GM18951 (cell line): ENCODE measurements around the gene ADGRV1.
"Not testable (repeated sequence)": the region's sequence is repeated elsewhere in the genome, so short reads cannot be mapped to it uniquely, and the experiment has no call there.

Source experiments
- POLR2A ChIP-seq: IDR thresholded peaks from 4 replicates; pipeline ENCODE4 v1.6.1; 2011; ENCODE audit warnings: mild to moderate bottlenecking; ENCODE audit not compliant: insufficient read length, insufficient read depth; ENCODE audit errors: extremely low read depth
- in situ Hi-C: fragments of 300-500 bp; cut with MboI; formaldehyde crosslinking; loops from one replicate; pipeline ENCODE4 v1.12.0; 2022; ENCODE audit warnings: low sequenced_read_pairs, mixed read lengths, inconsistent platforms; ENCODE audit not compliant: unreplicated experiment

ADGRV1 gene

GRCh38 chr5:90557871-90558270 is 726 bp upstream of the ADGRV1 start:
- in situ Hi-C loops: no loop called here
- TF ChIP-seq POLR2A: no peak

GRCh38 chr5:90560771-90561170 is 2.2 kb downstream of the ADGRV1 start:
- no peak for TF ChIP-seq POLR2A
- in situ Hi-C loops: no loop called here

- TF ChIP-seq POLR2A: no peak
- in situ Hi-C loops: no loop called here
These were observed 3.2 kb downstream of the ADGRV1 start for GRCh38 chr5:90561766-90562165.

DNA sequence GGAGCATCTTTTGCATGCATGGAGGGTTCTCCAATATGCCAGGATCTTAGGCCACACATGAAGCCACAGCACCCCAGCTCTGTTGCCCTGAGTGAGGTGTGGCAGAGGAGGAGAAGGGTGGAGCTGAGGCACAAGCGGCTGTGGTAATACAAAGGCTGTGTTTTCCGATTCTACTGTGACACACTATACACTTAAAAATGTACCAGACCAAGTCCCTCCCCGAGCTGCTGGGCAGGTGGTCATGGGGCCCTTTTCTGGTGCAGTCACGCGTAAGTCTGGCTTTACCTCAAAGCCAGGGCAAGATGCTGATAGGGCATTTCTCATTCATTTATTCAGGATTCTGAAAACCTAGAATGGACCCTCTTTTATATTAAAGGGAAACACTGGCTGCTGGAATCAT is 3.7 kb downstream of the ADGRV1 start:
- no peak for TF ChIP-seq POLR2A
- in situ Hi-C loops: no loop called here

GRCh38 chr5:90563108-90563507 is 4.5 kb downstream of the ADGRV1 start:
- in situ Hi-C loops: no loop called here
- no peak for TF ChIP-seq POLR2A

GRCh38 chr5:90565491-90565890 is 6.9 kb downstream of the ADGRV1 start:
- in situ Hi-C loops: no loop called here
- no peak for TF ChIP-seq POLR2A

DNA sequence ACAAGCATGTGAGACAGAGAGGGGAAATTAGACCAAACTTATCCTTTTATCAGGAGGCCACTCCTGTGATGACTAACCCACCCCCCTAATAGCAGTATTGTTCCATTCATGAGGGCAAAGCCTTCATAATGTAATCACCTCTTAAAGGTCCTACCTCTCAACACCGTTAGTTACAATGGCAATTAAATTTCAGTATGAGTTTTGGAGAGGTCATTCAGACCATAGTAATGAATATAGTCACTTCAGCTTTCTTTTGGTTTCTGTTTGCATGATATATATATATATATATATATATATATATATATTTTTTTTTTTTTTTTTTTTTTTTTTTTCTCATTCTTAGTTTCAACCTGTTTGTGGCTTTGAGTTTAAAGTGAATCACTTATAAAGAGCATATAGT is 10.5 kb downstream of the ADGRV1 start:
- in situ Hi-C loops: no loop called here
- no peak for TF ChIP-seq POLR2A

GRCh38 chr5:90570034-90570433 is 11.4 kb downstream of the ADGRV1 start:
- no peak for TF ChIP-seq POLR2A
- in situ Hi-C loops: no loop called here

DNA sequence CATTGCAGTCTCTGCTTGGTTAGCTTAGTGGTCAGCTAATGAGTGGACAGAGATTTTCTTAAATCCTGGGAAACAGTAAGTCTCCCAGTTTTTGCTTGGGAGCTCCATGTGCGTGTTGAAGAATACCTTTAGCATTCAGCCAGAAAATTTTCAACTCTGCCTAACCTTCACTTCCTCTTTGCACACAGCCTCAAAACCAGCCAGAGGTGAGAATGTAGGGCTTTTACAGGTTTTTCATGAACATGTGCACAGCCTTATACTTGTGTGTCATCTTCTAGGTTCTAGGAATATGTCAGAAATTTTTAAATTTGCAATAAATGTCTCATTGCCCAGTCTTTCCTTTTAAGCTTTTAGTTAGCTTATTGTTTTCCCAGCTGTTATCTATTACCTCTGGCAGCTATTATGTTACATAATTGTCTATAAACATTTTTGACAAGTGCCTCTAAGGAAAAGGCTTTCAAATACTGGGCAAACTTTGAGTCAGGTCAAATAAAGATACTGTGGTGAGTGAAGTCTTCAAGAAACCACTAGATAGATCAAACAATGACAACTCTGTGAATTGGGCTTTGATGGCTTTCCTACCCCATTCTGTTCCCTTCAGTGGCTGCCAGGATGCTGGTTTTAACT is 12.7 kb downstream of the ADGRV1 start:
- in situ Hi-C loops: no loop called here
- no peak for TF ChIP-seq POLR2A

DNA sequence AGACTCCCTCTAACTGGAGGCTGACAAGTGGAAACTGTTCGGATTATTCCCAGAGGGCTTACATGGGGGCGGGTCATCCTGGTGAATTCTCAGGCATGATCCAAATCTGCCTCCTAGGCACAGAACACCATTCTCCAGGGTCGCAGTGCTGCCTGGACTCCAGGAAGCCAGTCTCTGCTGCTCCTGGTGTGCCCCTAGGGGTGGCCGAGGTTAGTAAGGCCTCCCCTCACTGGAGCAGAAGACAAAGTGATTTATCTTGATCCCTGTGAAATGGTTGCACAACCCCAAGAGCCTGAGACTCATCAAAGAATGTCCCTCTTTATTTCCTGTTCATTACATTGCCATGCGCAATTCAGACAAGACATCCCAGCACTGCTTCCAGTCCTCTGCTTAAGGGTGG is 17.1 kb downstream of the ADGRV1 start:
- TF ChIP-seq POLR2A: no peak
- in situ Hi-C loops: no loop called here

DNA sequence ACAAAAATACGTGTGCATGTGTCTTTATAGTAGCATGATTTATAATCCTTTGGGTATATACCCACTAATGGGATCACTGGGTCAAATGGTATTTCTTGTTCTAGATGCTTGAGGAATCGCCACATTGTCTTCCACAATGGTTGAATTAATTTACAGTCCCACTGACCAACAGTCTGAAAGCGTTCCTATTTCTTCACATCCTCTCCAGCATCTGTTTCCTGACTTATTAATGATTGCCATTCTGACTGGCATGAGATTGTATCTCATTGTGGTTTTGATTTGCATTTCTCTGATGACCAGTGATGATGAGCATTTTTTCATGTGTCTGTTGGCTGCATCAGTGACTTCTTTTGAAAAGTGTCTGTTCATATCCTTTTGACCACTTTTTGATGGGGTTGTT is 18.0 kb downstream of the ADGRV1 start:
- in situ Hi-C loops: not testable (repeated sequence)

GRCh38 chr5:90579905-90580304 is 21.3 kb downstream of the ADGRV1 start:
- in situ Hi-C loops: not testable (repeated sequence)

DNA sequence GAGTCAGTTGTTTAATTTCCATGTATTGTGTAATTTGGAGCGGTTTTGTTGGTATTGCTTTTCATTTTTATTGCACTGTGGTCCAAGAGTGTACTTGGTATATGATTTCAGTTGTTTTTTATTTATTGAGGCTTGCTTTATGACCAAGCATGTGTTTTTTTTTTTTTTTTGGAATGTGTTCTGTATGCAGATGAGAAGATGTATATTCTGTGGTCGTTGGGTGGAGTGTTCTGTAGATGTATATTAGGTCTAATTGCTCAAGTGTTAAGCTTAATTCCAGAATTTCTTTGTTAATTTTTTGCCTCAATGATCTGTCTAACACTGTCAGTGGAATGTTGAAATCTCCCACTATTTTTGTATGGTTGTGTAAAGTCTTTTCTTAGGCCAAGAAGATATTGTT is 23.4 kb downstream of the ADGRV1 start:
- no peak for TF ChIP-seq POLR2A
- in situ Hi-C loops: no loop called here

GRCh38 chr5:90585337-90585986 is 26.9 kb downstream of the ADGRV1 start:
- in situ Hi-C loops: no loop called here

DNA sequence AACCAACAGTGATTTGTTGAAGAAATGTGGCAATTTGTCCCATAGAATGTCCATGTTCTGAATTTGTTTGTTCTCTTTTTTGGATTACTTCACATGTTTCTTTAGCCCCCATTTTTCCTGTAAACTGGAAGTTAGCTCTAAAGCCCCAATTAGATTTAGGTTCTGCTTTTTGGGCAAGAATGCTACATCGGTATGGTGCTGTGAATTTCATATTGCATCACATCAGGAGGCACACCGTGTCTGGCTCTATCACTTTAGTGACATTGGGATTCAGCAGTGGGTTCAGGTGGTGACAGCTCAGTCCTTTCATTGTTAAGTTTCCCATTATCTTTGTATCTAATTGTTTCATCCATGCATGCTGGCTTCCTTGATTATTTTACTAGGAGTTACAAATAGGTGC is 27.9 kb downstream of the ADGRV1 start:
- in situ Hi-C loops: no loop called here
- no peak for TF ChIP-seq POLR2A

More at GRCh38 chr5:90585337-90585986, 26.9 kb downstream of the ADGRV1 start:
- TF ChIP-seq POLR2A: no peak
